ENCODE data around the gene ZNF77. TPM values are rescaled to one million over a fixed set of nuclear protein-coding genes. Genes with fewer than 3 reads are reported as not detected.

The ZNF77 gene
- polyA plus RNA-seq, 1 of the 3 experiments (the other 2 are of a cell fraction), result 4.4 TPM

GRCh38 chr19:2978166-2978767 lies 33.5 kb upstream of the ZNF77 start:
- Histone ChIP-seq H3K4me1 (ENCODE audit: control insufficient read depth in 1 of 2, insufficient read depth in 2 of 2, low read depth in 1 of 2, low read length in 1 of 2) (peaks cover 9 to 16% of the 10 kb centered on the region in 2 experiments), H3K9me2 (no peaks in the 10 kb centered on the region), H3K27ac (ENCODE audit: low read depth in 2 of 2, low read length in 1 of 2) (no peak overlapping the region), H3K9me3 (no peaks in the 10 kb centered on the region), H3K79me2 (ENCODE audit: insufficient read depth) (no peaks in the 10 kb centered on the region), H3K9ac (no peak overlapping the region), H3F3A (replicated peaks; ENCODE audit: insufficient read depth) (peaks cover 16% of the 10 kb centered on the region), H4K20me1 (ENCODE audit: insufficient read depth) (no peaks in the 10 kb centered on the region), H3K4me2 (no peak overlapping the region), H3K4me3 (ENCODE audit: low read depth in 2 of 2, low read length in 1 of 2) (no peak overlapping the region), H3K36me3 (replicated peaks in 1 of 2; ENCODE audit: control insufficient read depth in 1 of 2, insufficient read depth in 2 of 2, low read length in 1 of 2) (no peaks in the 10 kb centered on the region), H3K27me3 (ENCODE audit: insufficient read depth) (no peaks in the 10 kb centered on the region), H2AFZ (ENCODE audit: low read depth) (no peak overlapping the region)
- 92% methylated on average over 8 of the region's 11 CpGs for WGBS (ENCODE audit: low lambda C conversion rate)
- DNase-seq, result no peak
- ChIA-PET CTCF (interaction anchor here (0.9 to 4.8 kb wide), 3 partner anchors 9 to 97 kb away, joined by 3 to 20 read pairs (median 3); no protein-coding TSS in a partner anchor), POLR2A (no interaction called here)
- TF ChIP-seq TCF12 (IDR thresholded peaks at IDR 0.05) (no peak), FOSL2 (IDR thresholded peaks at IDR 0.05; ENCODE audit: borderline replicate concordance, low read depth) (no peak), IRF3 (IDR thresholded peaks at IDR 0.05; ENCODE audit: low read depth, low read length) (no peak), CTCF (IDR thresholded peaks at IDR 0.05) (no peak), ELF1 (IDR thresholded peaks at IDR 0.05) (no peak), MEF2A (IDR thresholded peaks at IDR 0.05; ENCODE audit: borderline replicate concordance, low read depth) (no peak), REST (IDR thresholded peaks at IDR 0.05; ENCODE audit: low read depth, low read length) (no peak)

GRCh38 chr19:2977746-2978138 lies 33.0 kb upstream of the ZNF77 start:
- Histone ChIP-seq H3K4me1 (ENCODE audit: control insufficient read depth in 1 of 2, insufficient read depth in 2 of 2, low read depth in 1 of 2, low read length in 1 of 2) (peaks cover 3 to 12% of the 10 kb centered on the region in 2 experiments; a peak in 3 of 4 replicates), H2AFZ (ENCODE audit: low read depth) (peak overlapping the region; percentile 56; the same call in 1 of the 2 replicates), H3K27ac (ENCODE audit: low read depth in 2 of 2, low read length in 1 of 2) (no peak overlapping the region), H3K9me3 (no peaks in the 10 kb centered on the region), H3K4me3 (ENCODE audit: low read depth in 2 of 2, low read length in 1 of 2) (0 out of 4 replicates have a peak overlapping the region, but pooled peaks of 1 of the 2 experiments have one; percentile 10), H3K36me3 (replicated peaks in 1 of 2; ENCODE audit: control insufficient read depth in 1 of 2, insufficient read depth in 2 of 2, low read length in 1 of 2) (no peaks in the 10 kb centered on the region), H3K27me3 (ENCODE audit: insufficient read depth) (no peaks in the 10 kb centered on the region), H3K79me2 (ENCODE audit: insufficient read depth) (no peaks in the 10 kb centered on the region), H4K20me1 (ENCODE audit: insufficient read depth) (no peaks in the 10 kb centered on the region), H3F3A (replicated peaks; ENCODE audit: insufficient read depth) (peaks cover 10% of the 10 kb centered on the region), H3K9ac (no peak overlapping the region), H3K4me2 (peak overlapping the region; percentile 92; the same call in 1 of the 2 replicates), H3K9me2 (no peaks in the 10 kb centered on the region)
- 74% methylated on average over 7 of the region's 10 CpGs for WGBS (ENCODE audit: low lambda C conversion rate)
- ChIA-PET CTCF (interaction anchor here (1.3 to 4.8 kb wide), 4 partner anchors 8 to 131 kb away, joined by 3 to 20 read pairs (median 6); no protein-coding TSS in a partner anchor), POLR2A (no interaction called here)
- TF ChIP-seq FOXM1 (IDR thresholded peaks at IDR 0.05; ENCODE audit: low read depth) (no peak), JUND (IDR thresholded peaks at IDR 0.05) (no peak), GABPA (IDR thresholded peaks at IDR 0.05; ENCODE audit: low read depth) (no peak), CHD2 (IDR thresholded peaks at IDR 0.05; ENCODE audit: low read length, partially characterized antibody) (no peak), SIN3A (IDR thresholded peaks at IDR 0.05; ENCODE audit: borderline replicate concordance, low read depth, low read length) (no peak)
- DNase-seq, result no peak
